Esophagus muscularis mucosa (tissue), 3 donors: Measurements from ENCODE around the gene HDLBP.

Experiments used
- POLR2AphosphoS5 ChIP-seq, 2 donors: sonication (generic); formaldehyde crosslinking; IDR thresholded peaks; one replicate each; pipeline ENCODE4 v1.6.1; 2017; ENCODE audit warnings: antibody characterized with exemption in 2 of 2
- TF ChIP-seq, protein P1 (sequence below), 3 experiments: fragments of 200-600 bp in 2 of 3; fragments of 450-650 bp in 1 of 3; sonication (generic) in 2 of 3; IDR thresholded peaks; one replicate each; pipeline ENCODE4 v1.5.1; 2017 to 2019; ENCODE audit warnings: antibody characterized with exemption in 3 of 3, mild to moderate bottlenecking in 2 of 3, moderate library complexity in 1 of 3

DNA sequence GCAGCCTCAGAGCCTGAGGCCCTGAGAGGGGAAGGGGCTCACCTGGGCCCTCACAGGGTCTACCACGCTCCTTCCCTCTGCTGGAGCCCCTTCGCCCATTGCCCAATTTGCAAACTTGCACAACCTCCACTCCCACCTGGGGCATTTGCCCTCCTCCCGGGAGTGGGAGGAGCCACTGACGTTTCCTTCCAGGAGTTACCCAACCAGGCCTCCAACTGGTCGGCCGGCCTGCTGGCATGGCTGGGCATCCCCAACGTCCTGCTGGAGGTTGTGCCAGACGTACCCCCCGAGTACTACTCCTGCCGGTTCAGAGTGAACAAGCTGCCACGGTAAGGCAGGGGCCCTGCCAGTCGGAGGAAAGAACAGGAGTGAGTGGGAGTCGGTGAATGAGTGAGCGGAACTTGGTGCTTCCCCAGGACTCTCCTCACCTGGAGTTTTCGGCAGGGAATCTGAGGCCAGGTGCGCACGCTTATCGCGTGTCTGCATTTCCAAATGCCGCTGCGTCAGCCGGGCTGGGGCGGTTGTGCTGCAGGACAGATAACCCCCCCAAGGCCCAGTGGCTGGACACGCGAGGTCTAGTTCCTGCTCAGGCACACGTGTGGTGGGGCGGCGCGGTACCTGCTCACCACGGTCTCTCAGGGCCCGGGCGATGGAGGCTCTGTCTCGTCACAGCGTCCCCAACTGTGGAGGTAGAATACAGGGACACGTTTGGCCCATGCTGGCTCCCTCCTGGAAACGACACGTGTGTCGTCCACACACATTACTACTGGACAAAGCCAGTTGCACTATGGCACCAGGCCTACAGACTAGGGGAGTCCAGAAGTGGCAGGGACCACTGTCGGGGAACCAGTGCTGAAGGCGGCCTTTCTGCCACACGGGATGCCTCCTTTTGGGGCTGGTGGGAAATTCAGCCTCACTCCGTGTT, 115.3 kb downstream of the HDLBP start:
- TF ChIP-seq, protein P1, sequence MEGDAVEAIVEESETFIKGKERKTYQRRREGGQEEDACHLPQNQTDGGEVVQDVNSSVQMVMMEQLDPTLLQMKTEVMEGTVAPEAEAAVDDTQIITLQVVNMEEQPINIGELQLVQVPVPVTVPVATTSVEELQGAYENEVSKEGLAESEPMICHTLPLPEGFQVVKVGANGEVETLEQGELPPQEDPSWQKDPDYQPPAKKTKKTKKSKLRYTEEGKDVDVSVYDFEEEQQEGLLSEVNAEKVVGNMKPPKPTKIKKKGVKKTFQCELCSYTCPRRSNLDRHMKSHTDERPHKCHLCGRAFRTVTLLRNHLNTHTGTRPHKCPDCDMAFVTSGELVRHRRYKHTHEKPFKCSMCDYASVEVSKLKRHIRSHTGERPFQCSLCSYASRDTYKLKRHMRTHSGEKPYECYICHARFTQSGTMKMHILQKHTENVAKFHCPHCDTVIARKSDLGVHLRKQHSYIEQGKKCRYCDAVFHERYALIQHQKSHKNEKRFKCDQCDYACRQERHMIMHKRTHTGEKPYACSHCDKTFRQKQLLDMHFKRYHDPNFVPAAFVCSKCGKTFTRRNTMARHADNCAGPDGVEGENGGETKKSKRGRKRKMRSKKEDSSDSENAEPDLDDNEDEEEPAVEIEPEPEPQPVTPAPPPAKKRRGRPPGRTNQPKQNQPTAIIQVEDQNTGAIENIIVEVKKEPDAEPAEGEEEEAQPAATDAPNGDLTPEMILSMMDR (IDR thresholded peaks at IDR 0.05): no peak
- no peak for TF ChIP-seq POLR2AphosphoS5 (IDR thresholded peaks at IDR 0.05)
